ENCODE measurements around the gene LRFN4.
A peak's percentile ranks its signal among the peaks of the same experiment; 100 is the strongest.

Gene LRFN4

GRCh38 chr11:66870616-66871520 lies 14.0 kb downstream of the LRFN4 start:
- DNase-seq (ENCODE audit: low read depth in 2 of 2), result no peak

- DNase-seq (ENCODE audit: low read depth in 2 of 2), result no peak
These were observed 14.6 kb downstream of the LRFN4 start for GRCh38 chr11:66871521-66871901.

GRCh38 chr11:66874232-66874631 lies 17.4 kb downstream of the LRFN4 start:
- DNase-seq (ENCODE audit: low read depth in 2 of 2), result no peak

- DNase-seq (ENCODE audit: low read depth in 2 of 2), result no peak
These were observed 18.5 kb downstream of the LRFN4 start for GRCh38 chr11:66875378-66875777.

DNA sequence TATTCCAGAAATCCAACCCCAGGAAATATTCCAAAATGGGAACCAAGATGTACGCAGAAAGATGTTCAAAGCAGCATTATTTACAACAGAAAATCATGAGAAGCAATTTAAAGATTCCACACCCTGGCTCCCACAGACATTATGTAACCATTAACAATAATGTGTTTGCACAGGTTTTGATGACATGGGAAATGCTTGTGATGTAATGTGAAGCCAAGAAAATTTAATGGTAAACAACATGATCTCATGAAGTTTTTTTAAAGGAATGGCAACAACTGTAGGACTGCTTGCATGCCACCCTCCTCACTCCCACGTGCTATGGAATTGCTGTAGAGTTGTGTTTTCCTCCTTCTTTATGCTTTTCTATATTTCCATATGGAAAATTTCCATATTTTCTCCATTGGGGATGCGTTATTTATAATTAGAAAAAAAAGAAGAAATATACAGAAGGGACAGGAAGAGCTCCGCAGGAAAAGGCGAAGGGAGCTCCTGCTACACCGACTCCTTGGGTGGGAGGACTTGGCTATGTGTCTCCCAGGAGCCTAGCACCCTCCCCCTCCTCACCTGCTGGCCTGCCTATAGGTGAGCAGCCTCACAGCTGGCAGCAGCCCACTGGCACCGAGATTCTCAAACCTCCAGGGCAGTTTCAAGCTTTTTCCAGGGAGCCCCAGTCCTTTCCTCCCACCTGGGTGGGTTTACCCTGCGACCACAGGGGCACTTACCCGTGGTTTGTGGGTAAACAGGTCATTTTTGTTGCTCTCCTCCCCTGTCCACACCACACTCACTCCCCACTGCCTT lies 20.9 kb downstream of the LRFN4 start:
- no peak for DNase-seq (ENCODE audit: low read depth in 2 of 2)

- DNase-seq (ENCODE audit: low read depth in 2 of 2), result no peak
These were observed 21.6 kb downstream of the LRFN4 start for GRCh38 chr11:66878474-66878873.

DNA sequence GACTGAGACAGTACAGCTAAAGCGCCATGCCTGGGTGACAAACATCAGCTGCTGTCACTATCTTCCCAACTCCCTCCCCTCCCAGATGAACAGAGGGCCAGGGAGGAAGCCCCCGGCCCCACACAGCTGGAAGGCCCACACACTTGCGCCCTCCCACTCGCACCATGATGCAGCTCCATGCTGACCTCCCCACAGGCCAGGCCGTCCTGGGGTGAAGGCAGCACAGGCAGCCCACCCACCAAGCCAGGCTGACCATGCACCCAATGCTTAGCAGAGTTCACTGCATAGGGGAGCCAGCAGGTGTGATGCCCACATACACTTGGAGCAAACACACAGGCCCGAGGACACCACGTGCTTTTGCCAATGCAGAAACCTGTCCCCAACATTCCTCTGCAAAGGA lies 22.1 kb downstream of the LRFN4 start:
- no peak for DNase-seq (ENCODE audit: low read depth in 2 of 2)

- DNase-seq (ENCODE audit: low read depth in 2 of 2), result no peak
These were observed 22.7 kb downstream of the LRFN4 start for GRCh38 chr11:66879583-66879982.

DNA sequence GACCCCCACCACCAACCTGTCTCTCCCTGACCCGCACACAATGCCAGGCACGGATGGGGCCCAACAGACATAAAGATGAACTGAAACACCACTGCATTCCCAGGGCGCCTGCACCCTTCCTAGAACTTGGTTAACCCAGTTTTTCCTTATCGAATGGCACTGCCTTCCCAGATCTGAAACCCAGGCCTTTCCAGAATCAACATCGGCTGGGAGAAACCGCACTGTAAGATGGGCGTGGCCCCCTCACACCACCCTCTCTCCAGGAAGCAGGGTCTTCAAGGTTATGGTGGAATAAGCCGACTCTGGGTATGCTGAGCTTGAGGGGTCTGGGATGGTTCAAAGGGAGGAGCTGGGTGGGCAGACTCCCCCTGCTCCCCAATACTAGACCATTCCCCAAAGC lies 23.1 kb downstream of the LRFN4 start:
- DNase-seq (ENCODE audit: low read depth in 2 of 2), result no peak

DNA sequence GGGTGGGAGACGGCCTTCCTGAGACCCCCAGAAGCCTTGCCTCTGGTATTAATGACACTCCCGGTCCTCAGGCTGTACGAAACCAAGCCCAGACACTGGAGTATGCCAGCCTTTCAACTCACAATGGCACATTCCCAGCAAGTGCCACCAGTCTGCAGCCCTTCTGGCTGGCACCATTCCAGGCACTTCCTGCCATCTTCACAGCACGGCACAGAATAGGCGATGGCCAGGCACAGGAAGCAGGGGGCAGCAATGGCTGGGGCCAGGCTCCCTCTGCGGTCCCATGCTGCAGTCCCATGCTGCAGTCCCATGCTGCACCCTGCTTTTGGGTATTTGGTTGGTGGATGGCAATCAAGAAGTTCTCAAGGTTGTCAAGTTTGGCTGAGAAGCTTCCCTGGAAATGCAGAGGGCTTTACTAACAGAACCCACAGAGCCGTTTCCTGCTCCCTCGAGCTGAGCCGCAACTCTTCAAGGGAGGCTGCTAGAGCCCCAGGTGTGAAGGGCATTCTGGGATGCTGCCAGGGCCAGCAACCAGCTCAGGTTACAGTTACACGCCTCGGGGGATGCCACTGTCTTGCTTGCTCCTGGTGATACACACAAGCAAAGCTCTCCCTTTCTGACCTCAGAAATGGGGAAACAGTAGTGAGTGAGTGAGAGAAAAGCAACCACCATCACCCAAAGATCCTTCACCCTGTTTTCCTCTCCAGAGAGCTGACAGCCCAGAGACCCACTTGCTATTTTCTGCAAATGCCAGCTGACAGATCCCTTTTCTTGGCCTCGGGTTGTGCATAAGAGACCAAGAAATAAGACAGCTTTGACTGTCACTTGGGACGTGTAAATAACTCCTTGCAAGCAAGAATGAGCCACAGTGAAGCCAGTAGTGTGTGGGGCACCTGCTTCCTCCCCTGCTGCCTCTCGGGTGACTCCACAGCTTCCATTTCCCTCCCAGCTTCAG lies 23.9 kb downstream of the LRFN4 start:
- DNase-seq (ENCODE audit: low read depth in 2 of 2), result no peak

DNA sequence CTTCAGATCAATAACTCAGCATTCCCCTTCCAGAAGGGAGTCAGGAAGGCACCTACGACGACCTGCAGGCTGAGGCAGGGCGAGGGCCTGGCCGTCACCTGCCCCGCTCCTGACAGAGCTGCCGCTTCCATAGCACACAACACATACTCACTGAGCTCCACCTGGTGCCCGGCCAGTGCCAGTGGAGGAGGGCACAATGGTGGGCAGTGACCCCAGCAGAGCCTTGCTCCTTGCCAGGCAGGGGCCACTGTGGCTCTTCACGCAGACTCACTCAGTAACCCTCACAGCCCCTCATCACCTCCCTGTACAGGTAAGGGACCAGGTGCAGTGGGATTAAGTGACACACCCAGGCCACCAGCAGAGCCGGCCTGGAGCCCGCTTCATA lies 24.6 kb downstream of the LRFN4 start:
- DNase-seq (ENCODE audit: low read depth in 2 of 2), result no peak

DNA sequence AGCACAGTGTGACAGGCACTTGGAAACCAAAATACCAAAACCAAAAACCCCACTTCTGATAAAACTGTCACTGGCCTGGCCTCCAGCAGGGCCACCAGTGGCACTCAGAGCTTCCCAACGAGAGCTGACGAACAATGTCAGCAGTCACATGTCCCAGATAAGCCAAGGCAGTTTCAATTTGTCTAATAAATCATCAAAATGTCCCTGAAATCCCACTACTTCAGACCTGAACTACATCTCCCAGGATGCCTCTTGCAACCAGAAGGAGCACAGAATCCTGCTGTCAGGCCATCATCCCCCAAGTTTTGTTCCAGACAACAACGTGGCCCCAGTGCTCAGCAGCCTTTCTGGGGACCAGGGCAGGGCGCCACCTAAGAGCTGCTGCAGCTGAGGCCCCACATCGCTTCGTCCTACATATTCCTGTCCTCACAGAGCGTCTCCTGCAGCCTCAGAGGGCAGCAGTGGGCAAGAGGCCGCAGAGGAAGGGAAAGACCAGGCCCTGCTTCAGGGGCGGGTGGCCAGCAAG lies 25.1 kb downstream of the LRFN4 start:
- no peak for DNase-seq (ENCODE audit: low read depth in 2 of 2)

DNA sequence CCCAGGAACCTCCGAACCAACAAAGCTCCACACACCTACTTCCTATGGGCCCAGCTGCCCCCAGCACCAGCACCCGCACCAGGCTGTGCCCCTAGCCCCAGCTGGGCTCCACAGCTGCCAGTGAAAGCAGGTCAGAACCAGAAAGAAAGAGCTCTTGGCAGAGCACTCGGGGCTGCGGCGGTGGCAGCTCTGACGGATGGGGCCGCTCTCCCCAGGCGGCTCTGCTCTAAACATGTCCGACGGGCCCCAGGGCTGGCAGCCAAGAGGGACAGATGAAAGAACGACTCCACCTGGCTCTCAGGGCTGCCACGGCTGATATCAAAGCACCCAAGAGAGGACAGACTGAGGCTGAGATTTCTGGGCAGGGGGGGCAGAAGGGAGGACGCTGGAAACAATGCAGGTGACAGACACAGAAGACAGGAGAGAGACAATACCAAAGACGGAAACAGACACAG lies 25.7 kb downstream of the LRFN4 start:
- no peak for DNase-seq (ENCODE audit: low read depth in 2 of 2)

DNA sequence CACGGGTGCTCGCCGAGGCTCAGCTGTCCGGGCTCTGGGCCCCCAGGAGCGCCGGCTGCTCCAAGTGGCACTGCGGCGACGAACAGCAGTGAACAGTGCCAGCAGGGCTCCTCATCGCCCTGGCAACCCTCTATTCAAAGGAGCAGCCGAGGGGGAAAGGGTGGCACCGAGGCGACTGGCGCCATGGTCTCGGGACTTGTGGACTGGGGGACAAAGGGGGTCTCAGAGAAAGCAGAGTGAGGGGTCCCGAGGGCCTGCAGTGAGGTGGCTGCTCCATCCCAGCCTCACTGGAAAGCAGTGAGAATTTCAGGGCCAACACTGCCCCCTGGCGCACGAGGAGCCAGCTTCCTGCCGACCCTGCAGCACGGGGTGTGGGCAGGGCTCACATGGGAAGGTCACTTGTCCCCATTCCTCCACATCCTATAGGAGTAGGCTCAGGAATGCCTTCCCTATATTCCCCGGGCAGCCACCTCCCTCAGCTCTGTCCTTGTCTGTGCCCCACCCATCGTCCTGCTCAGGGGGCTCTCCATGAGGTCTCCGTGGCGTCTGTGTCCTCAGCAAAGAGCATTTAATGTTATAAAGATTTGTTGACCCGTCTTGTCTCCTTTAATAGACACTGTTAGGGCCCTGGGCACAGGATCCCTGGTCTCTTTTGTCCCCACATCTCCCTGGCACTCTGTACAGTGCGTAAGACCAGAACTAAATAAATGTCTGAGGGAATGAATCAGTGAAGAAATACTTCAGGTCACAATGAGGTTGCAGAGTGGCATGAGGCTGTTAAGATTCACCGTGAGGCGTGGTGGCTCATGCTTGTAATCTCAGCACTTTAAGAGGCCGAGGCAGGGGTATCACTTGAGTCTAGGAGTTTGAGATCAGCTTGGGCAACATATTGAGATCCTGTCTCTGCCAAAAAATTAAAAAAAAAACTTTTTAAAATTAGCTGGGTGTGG lies 26.4 kb downstream of the LRFN4 start:
- peak in 1 of 2 experiments; percentile 16 for DNase-seq (ENCODE audit: low read depth in 2 of 2)

DNA sequence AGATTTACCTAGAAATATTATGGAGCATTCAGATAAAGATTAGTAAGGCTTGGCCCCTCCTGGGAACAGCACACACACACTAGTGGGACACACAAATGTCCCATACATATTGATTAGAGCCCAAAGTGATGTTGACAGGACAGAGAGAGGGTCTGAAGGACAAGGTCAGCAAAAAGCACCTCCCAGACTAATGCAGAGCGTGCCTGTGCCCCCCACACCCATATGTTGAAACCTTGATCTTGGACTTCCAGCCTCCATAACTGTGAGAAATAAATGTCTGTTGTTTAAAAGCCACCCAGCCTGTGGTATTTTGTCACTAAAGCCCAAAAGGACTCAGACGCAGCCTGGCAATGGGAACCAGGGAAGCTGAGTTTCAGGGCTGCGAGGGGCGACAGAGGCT lies 27.6 kb downstream of the LRFN4 start:
- no peak for DNase-seq (ENCODE audit: low read depth in 2 of 2)

GRCh38 chr11:66885469-66885868 lies 28.6 kb downstream of the LRFN4 start:
- DNase-seq (ENCODE audit: low read depth in 2 of 2), result no peak

- DNase-seq (ENCODE audit: low read depth in 2 of 2), result no peak
These were observed 29.1 kb downstream of the LRFN4 start for GRCh38 chr11:66885950-66886440.

DNA sequence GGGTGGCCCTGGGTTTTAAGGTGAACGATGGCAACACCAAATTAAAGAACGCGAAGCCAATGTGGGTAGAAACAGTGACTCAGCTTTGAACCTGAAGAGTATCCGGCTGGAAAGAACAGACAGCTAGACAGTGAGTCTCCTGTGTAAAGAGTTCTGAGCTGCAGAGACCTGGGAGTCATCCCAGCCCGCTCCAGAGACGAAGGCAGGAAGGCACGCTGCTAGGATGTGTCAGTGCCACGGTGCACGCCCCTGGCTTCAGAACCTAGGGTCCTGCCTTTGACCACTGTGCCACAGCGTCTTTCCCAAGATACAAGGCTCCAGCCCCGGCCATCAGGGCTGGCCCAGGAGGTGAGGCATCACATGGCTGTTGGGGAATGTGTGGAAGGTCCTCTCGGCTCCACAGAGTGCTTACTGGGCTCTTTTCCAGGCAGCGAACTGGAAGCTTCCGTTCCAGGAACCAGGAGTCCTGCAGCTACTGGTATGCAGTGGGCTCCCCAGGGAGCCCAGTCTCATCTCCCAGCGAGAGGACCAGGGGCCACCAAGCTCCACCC lies 29.9 kb downstream of the LRFN4 start:
- DNase-seq (ENCODE audit: low read depth in 2 of 2), result no peak

- DNase-seq (ENCODE audit: low read depth in 2 of 2), result no peak
These were observed 30.7 kb downstream of the LRFN4 start for GRCh38 chr11:66887526-66887925.

DNA sequence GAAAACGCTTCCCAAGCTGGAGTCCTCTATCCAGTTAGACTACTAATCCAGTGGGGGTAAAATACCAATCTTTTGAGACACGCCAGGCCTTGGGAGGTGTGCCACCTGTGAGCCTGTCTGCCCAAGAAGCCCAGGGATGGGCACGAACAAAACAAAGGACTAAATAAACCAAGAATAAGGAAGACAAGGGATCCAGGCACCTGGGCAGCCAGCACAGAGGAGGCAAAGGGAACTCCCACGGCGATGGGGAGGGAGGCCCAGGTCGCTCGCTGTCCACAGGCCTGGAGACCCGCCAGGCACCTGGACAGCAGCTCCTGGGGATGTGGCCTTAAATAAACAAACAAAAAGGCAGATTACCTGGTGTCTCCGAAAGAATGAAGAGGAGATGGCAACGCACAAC lies 31.4 kb downstream of the LRFN4 start:
- DNase-seq (ENCODE audit: low read depth in 2 of 2), result no peak
